ENCODE results near the gene TMEM59L. TPM values are rescaled to one million over a fixed set of nuclear protein-coding genes. Genes with fewer than 3 reads are reported as not detected.

The TMEM59L gene
- total RNA-seq, 6 experiments from 2014 or later = 0.31 to 0.43 TPM; not detected in 4

DNA sequence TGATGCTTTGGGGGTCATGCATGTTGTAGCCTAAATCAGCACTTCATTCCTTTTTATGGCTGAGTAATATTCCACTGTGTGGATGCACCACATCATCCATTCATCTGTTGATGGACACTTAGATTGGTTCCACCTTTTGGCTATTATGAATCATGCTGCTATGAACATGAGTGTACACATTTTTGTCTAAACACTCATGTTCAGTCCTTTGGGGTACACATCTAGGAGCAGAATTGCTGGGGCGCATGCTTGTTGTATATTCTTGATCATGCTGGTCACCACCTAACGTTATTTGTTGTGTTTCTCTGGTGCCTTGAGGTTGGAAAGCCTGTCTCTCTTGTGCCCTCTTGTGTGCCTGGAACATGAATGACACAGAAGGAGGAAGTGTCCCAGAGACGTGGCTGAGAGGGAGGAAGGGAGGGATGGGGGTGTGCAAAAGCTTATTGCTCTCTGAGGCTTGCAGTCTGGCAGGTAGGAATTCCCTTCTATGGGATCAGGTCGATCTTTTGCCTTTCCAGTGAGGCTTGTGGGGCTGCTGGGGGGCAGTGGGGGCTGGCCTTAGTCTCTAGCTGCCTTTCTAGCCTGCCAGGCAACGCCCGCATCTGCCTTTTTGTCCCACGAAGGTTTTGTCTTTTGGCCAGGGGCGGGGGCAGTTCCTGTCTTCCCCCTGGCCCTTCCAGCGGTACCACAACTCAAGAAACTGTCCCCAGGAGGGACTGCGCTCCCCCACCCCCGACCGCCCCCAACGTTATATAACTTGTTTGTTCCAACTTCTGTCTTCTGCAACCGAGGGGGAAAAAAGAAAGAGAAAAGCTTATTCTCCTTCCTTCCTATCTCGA, 31.7 kb downstream of the TMEM59L start:
- H3K36me3 ChIP-seq = no peaks in the 10 kb centered on the region
- no peak for DNase-seq
- H3K4me1 ChIP-seq = no peaks in the 10 kb centered on the region
- H3K27ac ChIP-seq = no peak overlapping the region
- no peaks in the 10 kb centered on the region for H3K27me3 ChIP-seq
- ATAC-seq = peak; percentile 28 to 62 (median 42)
- no peak for TF ChIP-seq POLR2A (IDR thresholded peaks at IDR 0.05)
- TF ChIP-seq, protein P1, sequence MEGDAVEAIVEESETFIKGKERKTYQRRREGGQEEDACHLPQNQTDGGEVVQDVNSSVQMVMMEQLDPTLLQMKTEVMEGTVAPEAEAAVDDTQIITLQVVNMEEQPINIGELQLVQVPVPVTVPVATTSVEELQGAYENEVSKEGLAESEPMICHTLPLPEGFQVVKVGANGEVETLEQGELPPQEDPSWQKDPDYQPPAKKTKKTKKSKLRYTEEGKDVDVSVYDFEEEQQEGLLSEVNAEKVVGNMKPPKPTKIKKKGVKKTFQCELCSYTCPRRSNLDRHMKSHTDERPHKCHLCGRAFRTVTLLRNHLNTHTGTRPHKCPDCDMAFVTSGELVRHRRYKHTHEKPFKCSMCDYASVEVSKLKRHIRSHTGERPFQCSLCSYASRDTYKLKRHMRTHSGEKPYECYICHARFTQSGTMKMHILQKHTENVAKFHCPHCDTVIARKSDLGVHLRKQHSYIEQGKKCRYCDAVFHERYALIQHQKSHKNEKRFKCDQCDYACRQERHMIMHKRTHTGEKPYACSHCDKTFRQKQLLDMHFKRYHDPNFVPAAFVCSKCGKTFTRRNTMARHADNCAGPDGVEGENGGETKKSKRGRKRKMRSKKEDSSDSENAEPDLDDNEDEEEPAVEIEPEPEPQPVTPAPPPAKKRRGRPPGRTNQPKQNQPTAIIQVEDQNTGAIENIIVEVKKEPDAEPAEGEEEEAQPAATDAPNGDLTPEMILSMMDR (IDR thresholded peaks at IDR 0.05) = no peak
- 59% methylated on average over 11 of the region's 15 CpGs for WGBS (ENCODE audit: insufficient coverage, low coverage, low lambda C conversion rate, missing lambda C conversion rate)
- intact Hi-C loops (cut with DNase I) = no loop called here
- no peaks in the 10 kb centered on the region for H3K9me3 ChIP-seq
- H3K4me3 ChIP-seq = no peak overlapping the region

- intact Hi-C loops (cut with DNase I) = no loop called here
- Histone ChIP-seq H3K27me3 (no peaks in the 10 kb centered on the region), H3K9me3 (no peaks in the 10 kb centered on the region), H3K4me3 (no peak overlapping the region), H3K4me1 (no peaks in the 10 kb centered on the region), H3K36me3 (no peaks in the 10 kb centered on the region), H3K27ac (no peak overlapping the region)
- ATAC-seq (no peak), DNase-seq (no peak)
- TF ChIP-seq, protein P1 (IDR thresholded peaks at IDR 0.05) = no peak
- TF ChIP-seq POLR2A (IDR thresholded peaks at IDR 0.05) = no peak
- 71% methylated on average over 3 of the region's 13 CpGs for WGBS (ENCODE audit: insufficient coverage, low coverage, low lambda C conversion rate, missing lambda C conversion rate)
Observed at GRCh38 chr19:18645035-18645511, 32.4 kb downstream of the TMEM59L start.

DNA sequence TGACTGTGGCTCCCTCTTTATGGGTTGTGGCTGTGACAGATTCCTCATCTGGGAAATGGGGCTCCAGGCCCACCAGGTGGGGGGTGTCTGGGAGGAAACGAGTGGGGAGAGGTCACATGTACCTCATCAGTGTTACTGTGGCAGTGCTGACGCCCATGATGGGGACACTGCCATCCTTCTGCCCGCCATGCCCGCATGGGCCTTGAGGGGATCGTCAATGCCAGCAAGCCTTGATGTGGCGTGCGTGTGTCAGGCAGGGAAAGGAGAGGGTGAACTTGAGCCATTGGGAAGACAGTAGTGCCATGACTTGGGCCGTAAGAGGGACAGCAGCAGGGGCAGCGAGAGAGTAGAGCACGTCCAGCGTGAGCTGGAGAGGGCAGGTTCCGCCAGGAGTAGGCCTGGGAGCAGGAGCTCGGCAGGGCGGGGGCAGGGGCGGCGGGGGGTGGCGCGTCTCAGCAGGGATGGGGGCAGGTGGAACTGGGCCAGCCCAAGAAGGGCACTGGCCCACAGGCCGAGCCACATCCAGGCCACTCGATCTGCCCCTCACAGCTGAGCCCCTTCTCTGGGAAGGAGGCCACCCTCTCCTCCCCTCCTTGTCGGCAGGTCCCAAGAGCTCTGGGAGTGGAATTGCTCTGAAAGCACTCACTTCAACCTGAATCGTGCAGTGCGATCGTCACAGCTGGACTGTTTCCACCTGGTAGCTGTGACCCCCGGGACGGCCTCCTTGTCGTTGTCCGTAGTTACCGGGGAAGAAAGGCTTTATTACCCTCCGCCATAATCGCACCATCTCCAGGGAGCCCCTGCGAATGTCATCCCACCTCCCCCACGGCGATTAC, 34.1 kb downstream of the TMEM59L start:
- no peak overlapping the region for H3K27ac ChIP-seq
- no peaks in the 10 kb centered on the region for H3K36me3 ChIP-seq
- H3K9me3 ChIP-seq = no peaks in the 10 kb centered on the region
- intact Hi-C loops (cut with DNase I) = no loop called here
- no peak overlapping the region for H3K4me3 ChIP-seq
- ATAC-seq (no peak), DNase-seq (no peak)
- TF ChIP-seq, protein P1 (IDR thresholded peaks at IDR 0.05) = no peak
- no peak for TF ChIP-seq POLR2A (IDR thresholded peaks at IDR 0.05)
- no peaks in the 10 kb centered on the region for H3K4me1 ChIP-seq
- no peaks in the 10 kb centered on the region for H3K27me3 ChIP-seq
- 100% methylated on average over 3 of the region's 34 CpGs for WGBS (ENCODE audit: insufficient coverage, low coverage, low lambda C conversion rate, missing lambda C conversion rate)

- TF ChIP-seq, protein P1 (IDR thresholded peaks at IDR 0.05) = no peak
- no peak for TF ChIP-seq POLR2A (IDR thresholded peaks at IDR 0.05)
- intact Hi-C loops (cut with DNase I) = no loop called here
- DNase-seq (no peak), ATAC-seq (no peak)
- H3K36me3 ChIP-seq = no peaks in the 10 kb centered on the region
- H3K27me3 ChIP-seq = no peaks in the 10 kb centered on the region
- WGBS (ENCODE audit: insufficient coverage, low coverage, low lambda C conversion rate, missing lambda C conversion rate) = 75% methylated on average over 1 of the region's 1 CpG
- H3K4me1 ChIP-seq = no peaks in the 10 kb centered on the region
- no peaks in the 10 kb centered on the region for H3K9me3 ChIP-seq
- H3K27ac ChIP-seq = no peak overlapping the region
- no peak overlapping the region for H3K4me3 ChIP-seq
Observed at GRCh38 chr19:18647371-18647767, 34.7 kb downstream of the TMEM59L start.
